ENCODE results near the gene SND1.

Gene SND1

GRCh38 chr7:127871226-127871625, 219.2 kb downstream of the SND1 start:
- no peak for DNase-seq (ENCODE audit: low spot score)

GRCh38 chr7:127872122-127872521, 220.1 kb downstream of the SND1 start:
- no peak for DNase-seq (ENCODE audit: low spot score)

- no peak for DNase-seq (ENCODE audit: low spot score)
Measured at GRCh38 chr7:127873151-127873550, 221.2 kb downstream of the SND1 start.

GRCh38 chr7:127873715-127874636, 222.0 kb downstream of the SND1 start:
- no peak for DNase-seq (ENCODE audit: low spot score)

- peak; percentile 41 for DNase-seq (ENCODE audit: low spot score)
Measured at GRCh38 chr7:127874951-127875608, 223.1 kb downstream of the SND1 start.

- DNase-seq (ENCODE audit: low spot score), result peak; percentile 62
Measured at GRCh38 chr7:127876393-127876792, 224.4 kb downstream of the SND1 start.

- DNase-seq (ENCODE audit: low spot score), result no peak
Measured at GRCh38 chr7:127877951-127878350, 226.0 kb downstream of the SND1 start.

- no peak for DNase-seq (ENCODE audit: low spot score)
Measured at GRCh38 chr7:127878791-127879190, 226.8 kb downstream of the SND1 start.

GRCh38 chr7:127879436-127879835, 227.4 kb downstream of the SND1 start:
- DNase-seq (ENCODE audit: low spot score), result no peak

- no peak for DNase-seq (ENCODE audit: low spot score)
Measured at GRCh38 chr7:127879942-127880341, 227.9 kb downstream of the SND1 start.

- DNase-seq (ENCODE audit: low spot score), result no peak
Measured at GRCh38 chr7:127880454-127880853, 228.5 kb downstream of the SND1 start.

- no peak for DNase-seq (ENCODE audit: low spot score)
Measured at GRCh38 chr7:127881564-127881963, 229.6 kb downstream of the SND1 start.

GRCh38 chr7:127882313-127882920, 230.4 kb downstream of the SND1 start:
- no peak for DNase-seq (ENCODE audit: low spot score)

GRCh38 chr7:127884066-127884559, 232.1 kb downstream of the SND1 start:
- no peak for DNase-seq (ENCODE audit: low spot score)

GRCh38 chr7:127885222-127885772, 233.3 kb downstream of the SND1 start:
- no peak for DNase-seq (ENCODE audit: low spot score)

GRCh38 chr7:127885843-127886242, 233.8 kb downstream of the SND1 start:
- peak; percentile 84 for DNase-seq (ENCODE audit: low spot score)

GRCh38 chr7:127886248-127886647, 234.3 kb downstream of the SND1 start:
- peak; percentile 26 for DNase-seq (ENCODE audit: low spot score)

- DNase-seq (ENCODE audit: low spot score), result no peak
Measured at GRCh38 chr7:127887096-127887495, 235.1 kb downstream of the SND1 start.

GRCh38 chr7:127887631-127888030, 235.6 kb downstream of the SND1 start:
- no peak for DNase-seq (ENCODE audit: low spot score)

- DNase-seq (ENCODE audit: low spot score), result no peak
Measured at GRCh38 chr7:127888411-127888810, 236.4 kb downstream of the SND1 start.

GRCh38 chr7:127888825-127889224, 236.8 kb downstream of the SND1 start:
- DNase-seq (ENCODE audit: low spot score), result no peak

- DNase-seq (ENCODE audit: low spot score), result no peak
Measured at GRCh38 chr7:127889677-127890076, 237.7 kb downstream of the SND1 start.
